GM18502 (cell line): ENCODE data around the gene NTM.

ENCODE experiments used
- ATAC-seq: cut with Tn5 transposase; IDR thresholded peaks from one replicate; pipeline ENCODE4 v1.9.1; 2021; ENCODE audit warnings: mild to moderate bottlenecking; ENCODE audit not compliant: unreplicated experiment, poor library complexity

Gene NTM

DNA sequence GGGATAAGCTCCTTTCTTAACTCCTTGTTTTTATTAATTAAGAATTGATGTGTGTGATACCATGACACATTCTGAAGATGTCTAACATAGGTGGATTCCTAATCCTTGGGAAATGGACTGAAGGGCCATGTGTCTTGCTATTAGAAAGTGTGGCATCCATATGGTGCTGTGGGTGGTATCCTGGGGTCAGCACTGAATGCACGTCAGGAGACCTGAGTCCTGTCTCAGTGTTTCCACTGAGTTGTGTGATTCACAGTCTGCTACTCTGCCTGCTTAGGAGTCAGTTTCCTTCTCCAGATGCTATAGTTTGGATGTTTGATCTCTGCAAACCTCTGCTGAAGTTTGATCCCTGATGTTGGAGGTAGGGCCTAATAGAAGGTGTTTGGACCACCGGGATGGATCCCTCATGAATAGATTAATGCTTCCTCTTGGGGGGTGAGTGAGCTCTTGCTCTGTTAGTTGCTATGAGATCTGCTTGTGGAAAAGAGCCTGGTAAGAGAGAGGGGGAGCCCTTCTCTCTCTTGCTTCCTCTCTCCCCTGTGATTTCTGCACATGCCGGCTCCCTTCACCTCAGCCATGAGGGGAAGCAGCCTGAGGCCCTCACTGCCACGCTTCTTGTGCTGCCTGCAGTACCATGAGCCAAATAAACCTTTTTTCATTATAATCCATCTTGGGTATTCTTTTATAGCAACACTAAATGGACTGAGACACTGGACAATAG lies 666.5 kb downstream of the NTM start:
- no peak for ATAC-seq

DNA sequence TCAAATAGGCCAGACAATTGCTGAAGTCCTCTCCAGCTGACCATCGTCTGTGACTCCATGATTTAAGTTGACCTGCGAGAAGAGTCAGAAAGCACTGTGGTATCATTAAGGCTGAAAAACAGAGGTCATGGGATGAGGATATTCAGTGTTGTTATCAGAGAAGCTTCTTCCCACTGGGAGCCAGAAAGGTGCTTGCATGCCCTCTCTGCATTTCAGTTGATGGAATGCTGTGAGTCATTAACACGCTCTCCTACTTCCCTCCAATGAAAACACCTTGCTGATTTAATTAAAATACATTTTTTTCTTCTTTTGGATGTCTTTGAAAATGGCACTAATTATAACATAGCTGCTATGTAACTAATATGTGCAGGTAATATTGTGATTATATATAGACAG lies 667.0 kb downstream of the NTM start:
- ATAC-seq: no peak

DNA sequence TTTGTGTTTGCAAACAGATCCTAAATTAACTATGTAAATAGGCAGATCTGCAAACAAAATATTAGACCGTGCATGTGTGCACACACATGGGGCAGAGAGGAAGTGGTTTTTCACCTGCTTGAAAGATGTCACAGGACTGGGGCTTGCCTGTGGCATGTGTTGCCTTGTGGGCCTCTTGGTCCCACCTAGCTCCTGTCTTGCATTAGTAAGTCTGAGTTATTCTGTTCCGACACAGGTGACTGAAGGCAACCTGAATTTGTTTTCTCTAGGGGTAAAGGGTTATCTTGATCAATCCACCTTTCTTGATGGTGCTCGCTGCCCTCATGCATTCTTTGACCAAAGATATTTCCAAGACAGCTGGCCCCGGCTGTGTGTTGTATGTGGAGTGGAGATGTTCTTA lies 667.5 kb downstream of the NTM start:
- no peak for ATAC-seq

GRCh38 chr11:132039521-132039920 lies 669.1 kb downstream of the NTM start:
- ATAC-seq: no peak

DNA sequence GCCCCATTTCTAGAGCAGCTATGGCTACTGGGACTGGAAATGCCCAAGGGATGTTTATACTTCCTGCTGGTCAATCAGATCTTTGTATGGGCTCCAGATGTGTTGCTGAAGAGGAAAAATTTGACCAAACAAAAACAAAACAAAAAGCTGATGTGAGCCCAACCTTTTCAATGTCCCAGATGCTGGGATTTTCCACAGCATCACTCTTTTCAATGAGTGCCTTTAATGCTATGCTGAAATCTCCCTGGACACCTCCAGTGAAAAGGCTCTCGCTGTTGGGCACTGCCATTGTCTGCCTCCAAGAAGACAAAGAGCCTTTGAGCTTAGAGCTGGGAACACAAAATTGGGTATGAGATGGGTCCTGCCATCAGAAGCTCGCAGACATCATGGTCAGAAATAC lies 671.9 kb downstream of the NTM start:
- ATAC-seq: no peak

DNA sequence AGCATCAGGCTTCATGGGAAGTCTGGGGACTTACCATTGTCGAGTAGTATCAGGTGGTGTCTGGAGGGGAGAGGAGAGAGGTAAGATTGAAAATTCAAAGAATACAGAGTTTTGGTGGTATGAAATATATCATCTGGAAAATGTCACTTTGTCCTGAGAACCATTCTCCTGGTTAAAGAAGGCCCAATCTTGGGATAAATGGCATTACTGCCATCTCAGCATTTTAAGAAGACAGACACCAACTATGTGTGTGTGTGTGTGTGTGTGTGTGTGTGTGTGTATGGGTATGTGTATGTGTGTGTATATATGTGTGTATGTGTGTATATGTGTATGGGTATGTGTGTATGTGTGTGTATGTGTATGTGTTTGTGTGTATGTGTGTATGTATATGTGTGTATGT lies 673.3 kb downstream of the NTM start:
- no peak for ATAC-seq

DNA sequence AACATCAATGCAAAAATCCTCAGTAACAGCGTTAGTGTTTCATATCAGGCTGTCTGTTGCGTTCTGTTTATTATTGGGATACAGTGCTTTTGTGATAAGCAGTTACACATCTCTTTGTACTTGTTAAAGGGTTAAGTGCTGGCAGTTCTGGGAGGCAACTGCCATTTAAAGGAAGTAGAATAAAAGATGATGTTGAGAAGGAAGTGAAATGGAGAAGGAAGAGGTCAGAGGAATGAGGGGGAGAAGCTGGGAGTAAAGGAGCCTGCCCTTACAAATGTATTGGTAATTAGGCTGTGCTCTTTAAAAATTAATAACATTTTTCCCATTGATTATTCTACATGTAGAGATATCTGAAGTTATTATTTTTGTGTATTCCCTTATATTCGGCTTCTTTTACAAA lies 674.7 kb downstream of the NTM start:
- ATAC-seq: no peak

DNA sequence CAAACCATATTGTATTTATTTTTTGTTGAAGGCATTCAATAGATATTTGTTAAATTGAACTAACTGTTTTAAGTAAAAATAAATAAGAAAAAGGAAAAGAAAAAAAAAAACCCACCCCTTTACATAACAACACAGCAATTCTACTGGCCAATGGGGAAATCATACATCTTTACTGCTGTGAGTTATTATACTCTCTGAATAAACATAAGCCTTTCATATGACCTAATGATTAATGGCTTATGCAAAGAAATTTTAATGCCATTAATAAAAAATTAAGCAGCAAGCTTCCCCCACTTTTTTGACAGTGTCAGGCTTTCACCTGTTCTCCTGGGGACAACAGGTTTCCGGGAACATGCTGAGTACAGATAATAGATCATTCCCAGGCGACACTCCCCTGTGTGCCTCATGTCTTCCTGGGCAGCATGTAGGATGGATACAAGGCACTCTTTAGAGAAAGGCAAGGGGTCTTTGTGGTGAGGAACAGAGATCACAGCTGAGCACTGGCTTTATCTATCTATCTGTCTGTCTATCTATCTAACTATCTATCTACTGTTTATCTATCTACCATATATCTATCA lies 676.0 kb downstream of the NTM start:
- no peak for ATAC-seq

DNA sequence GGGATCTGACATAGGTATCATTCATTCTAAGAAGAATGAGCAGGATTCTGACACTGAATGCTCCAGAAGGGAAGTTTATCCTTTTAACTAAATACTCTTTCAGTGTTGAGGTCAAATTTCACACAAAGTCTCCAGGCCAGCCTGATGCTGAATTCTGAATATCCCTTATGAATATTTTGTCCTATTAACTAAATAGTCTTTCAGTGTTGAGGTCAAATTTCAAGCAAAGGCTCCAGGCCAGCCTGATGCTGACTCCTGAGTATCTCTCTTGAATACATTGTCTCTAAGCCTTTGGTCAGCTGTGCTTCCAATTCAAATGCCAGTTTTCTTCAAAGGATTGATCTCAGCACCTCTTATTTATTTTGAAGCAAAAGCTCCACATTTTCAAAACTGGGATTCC lies 676.8 kb downstream of the NTM start:
- no peak for ATAC-seq

DNA sequence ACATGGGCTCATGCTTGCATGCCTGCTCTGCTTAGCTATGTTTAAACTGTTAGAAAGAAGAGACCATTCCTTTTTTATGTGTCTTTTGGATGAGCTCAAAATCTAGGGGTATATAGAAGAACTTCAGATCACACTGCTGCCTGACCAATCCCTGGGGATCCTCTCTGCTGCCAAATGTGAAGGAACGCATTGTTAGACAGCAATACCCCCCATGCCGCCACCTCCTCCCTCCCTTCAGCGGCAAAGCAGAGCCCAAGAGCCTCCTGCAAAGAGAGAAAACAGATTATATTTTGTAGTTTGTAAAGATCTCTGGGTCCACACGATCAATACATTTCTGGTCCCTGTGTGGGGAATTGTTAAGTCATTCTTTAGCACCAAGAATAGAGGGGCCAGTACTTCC lies 677.6 kb downstream of the NTM start:
- no peak for ATAC-seq

DNA sequence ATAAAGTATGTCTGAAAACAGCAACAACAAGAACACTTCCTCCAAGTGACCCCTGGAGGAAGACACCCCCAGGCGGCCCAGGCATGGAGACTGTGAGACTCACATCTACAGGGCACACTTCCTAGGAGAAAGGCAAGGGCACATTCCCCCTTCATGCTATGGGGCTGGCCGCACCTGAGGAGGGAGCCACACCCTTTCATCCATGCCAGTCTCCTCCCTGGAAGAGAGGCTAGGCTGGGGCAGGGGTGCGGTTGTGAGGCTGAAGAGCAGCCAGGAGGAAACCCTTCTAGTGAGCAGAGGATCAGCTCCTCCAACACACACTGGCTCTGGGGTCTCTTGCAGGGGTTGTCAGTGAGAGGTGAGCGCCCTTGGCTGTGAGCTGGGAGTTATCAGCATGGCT lies 678.8 kb downstream of the NTM start:
- no peak for ATAC-seq

- no peak for ATAC-seq
Measured at GRCh38 chr11:132050049-132050448, 679.6 kb downstream of the NTM start.

DNA sequence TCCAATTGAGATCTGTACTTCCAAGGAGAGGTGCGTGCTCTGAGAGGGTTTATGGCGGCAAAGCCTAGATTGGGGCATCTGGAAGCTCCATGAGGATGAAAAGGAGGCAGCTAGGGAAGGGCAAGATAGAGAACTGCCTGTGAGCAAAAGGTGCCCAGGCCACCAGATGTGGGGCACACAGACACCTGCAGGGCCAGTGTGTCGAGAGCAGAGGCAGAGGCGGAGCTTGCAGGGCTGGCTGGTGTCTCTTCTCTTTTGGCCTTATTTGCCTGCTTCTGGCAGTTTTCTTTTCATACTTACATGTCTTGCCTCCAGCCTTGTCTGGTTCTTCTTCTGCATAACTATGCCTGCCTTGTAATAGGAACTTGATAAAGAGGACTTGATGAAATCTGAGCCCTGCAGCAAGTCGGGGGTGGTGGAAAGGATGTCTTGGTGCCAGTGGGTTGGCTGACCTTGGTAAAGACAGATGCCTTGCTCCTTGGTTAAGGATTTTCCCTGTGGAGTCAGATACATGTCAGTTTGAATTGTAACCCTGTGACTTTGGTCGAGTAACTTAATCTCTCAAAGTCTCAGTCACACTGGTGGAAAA lies 680.3 kb downstream of the NTM start:
- ATAC-seq: no peak

DNA sequence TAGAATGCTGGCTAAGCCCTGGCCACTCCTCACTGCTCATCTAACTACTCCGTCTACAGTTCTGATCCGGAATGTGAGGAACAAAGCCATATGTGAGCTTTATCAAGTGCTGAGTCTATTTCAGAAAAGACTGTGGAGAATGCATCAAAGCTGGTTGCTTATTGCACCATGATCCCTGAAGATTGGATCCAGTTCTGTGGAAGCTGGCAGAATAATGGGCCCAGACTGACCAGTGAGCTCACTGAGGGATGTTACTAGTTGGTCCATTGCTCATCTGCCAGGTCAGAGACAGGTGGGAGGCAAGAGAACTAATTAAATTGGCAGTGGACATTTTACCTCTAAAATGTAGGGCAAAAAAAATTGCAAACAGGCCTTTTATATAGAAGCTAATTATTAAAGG lies 681.3 kb downstream of the NTM start:
- no peak for ATAC-seq

GRCh38 chr11:132052342-132052741 lies 681.9 kb downstream of the NTM start:
- no peak for ATAC-seq

DNA sequence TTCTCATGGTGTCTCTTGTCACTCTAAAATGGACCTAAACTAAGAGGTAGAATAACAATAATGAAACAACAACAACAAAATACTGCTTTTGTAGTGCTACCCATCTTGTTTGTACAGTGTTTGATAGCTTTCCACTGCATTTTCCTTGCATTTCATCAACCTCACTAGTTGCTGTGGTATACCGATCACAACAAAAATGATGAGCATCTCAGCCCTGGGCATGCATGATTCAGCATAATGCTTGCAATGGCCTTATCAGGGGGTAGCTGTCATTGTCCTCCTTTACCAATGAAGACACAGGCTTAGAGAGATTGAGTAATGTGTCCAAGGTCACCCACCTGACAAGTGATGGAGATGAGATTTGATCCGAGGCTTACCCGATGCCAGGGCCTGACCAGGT lies 682.5 kb downstream of the NTM start:
- ATAC-seq: no peak

- no peak for ATAC-seq
Measured at GRCh38 chr11:132054822-132055221, 684.4 kb downstream of the NTM start.

GRCh38 chr11:132055296-132055695 lies 684.9 kb downstream of the NTM start:
- no peak for ATAC-seq

GRCh38 chr11:132056689-132057088 lies 686.3 kb downstream of the NTM start:
- no peak for ATAC-seq

DNA sequence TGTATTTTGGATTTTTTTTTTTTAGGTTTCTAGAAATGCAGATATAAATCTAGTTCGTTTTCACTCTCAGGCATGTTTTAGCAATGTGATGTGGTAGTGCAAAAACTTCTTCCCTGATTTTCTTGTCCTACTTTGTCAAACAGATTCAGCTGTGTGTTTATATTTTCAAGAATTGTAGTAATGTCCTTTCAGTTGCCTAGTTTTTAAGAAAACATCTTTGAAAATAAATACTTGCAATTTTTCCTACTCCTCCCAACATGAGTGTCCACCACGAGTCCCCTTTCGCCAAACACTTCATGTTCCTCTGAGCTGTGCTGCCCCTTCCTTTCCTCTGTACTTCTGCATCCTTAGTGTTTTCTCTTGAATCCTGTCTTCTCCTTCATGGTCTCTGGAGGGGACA lies 686.9 kb downstream of the NTM start:
- ATAC-seq: no peak

DNA sequence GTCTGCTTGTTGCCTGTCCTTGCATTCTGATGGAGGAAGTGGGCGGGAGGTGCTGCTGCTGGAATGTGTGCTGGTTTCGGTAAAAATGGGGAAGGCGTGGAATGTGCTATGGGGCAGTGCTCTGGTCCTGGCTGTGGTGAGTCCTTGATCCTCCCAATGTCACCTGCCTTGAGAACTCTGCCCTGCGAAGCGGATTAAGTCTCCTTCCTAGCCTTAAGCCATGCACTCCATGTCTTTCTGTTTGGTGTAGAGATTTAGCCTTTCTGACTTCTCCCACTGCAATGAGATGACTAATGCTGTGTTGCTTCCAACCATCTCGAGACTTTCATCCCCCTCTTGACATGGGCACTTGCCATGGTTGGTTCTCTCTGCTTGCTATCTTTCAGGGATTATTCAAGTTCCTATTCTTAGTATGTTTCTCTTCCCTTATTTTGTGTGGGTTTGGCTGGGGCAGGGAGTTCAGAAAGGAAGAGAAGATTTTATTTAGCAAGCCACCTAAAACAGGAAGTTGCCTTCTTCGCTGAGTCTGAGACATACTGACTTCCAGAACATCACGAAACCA lies 687.9 kb downstream of the NTM start:
- ATAC-seq: no peak

DNA sequence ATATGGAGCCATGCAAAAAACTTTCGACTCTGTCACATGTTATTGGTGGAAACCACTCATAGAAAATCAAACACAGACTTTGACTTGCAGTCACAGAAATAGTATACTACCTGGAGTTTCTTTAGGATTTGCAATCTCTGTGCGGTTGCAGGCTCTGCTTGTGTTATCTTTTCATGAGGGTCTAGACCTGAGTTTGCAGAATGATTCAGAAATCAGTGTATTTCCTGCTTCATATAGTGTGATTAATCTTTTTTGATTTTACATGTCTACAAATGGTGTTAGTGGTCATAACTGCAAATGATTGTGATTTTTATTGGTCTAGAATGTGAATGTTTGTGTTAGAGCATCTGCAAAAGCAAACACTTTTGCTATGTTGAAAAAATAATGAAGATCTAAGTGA lies 690.2 kb downstream of the NTM start:
- ATAC-seq: no peak
